Measurements from ENCODE around the gene TMEM156.

Gene TMEM156, protein sequence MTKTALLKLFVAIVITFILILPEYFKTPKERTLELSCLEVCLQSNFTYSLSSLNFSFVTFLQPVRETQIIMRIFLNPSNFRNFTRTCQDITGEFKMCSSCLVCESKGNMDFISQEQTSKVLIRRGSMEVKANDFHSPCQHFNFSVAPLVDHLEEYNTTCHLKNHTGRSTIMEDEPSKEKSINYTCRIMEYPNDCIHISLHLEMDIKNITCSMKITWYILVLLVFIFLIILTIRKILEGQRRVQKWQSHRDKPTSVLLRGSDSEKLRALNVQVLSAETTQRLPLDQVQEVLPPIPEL

DNA sequence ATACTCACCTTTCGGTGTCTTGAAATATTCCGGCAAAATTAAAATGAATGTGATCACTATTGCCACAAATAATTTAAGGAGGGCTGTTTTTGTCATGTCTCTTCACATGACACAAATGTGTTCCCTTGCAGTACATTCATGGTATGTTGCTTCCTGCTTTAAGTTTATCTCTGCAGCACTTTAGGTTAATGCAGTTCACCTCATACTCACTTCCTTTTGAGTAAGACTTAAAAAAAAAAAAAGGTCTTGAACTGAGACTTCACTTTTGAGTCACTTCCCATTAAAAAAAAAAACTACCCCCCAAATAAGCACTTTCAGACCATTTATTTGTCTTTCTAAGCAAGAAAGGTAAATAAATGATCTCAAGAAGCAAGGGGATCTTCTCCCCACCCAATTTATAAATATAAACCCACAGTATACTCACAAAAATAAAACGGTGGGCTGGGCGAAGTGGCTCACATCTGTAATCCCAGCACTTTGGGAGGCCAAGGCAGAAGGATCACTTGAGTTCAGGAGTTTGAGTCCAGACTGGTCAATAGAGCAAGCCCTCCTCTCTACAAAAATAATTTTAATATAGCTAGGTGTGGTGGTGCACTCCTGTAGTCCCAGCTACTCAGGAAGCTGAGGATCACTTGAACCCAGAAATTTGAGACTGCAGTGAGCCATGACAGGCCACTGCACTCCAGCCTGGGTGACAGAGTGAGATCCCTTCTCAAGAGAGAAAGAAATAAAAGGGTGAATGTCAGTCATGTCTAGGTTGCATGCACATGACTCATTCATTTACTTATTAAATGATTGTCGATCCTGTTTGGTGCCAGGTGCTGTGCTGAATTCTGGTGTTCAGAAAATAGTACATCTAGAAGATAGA, at the start of gene TMEM156:
Gene TMEM156, minus strand, starts transcription at position 192 of the 868 bp plus-strand sequence. Its CDS starts 96 bp downstream, at position 96.
- H3K4me3 ChIP-seq (ENCODE audit: low read length), result no peak within 1 kb of the TSS
- TF ChIP-seq, protein P1, sequence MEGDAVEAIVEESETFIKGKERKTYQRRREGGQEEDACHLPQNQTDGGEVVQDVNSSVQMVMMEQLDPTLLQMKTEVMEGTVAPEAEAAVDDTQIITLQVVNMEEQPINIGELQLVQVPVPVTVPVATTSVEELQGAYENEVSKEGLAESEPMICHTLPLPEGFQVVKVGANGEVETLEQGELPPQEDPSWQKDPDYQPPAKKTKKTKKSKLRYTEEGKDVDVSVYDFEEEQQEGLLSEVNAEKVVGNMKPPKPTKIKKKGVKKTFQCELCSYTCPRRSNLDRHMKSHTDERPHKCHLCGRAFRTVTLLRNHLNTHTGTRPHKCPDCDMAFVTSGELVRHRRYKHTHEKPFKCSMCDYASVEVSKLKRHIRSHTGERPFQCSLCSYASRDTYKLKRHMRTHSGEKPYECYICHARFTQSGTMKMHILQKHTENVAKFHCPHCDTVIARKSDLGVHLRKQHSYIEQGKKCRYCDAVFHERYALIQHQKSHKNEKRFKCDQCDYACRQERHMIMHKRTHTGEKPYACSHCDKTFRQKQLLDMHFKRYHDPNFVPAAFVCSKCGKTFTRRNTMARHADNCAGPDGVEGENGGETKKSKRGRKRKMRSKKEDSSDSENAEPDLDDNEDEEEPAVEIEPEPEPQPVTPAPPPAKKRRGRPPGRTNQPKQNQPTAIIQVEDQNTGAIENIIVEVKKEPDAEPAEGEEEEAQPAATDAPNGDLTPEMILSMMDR (conservative IDR thresholded peaks at IDR 0.05; ENCODE audit: low read length), result no peak
- no peak for DNase-seq (ENCODE audit: low read depth)

DNA sequence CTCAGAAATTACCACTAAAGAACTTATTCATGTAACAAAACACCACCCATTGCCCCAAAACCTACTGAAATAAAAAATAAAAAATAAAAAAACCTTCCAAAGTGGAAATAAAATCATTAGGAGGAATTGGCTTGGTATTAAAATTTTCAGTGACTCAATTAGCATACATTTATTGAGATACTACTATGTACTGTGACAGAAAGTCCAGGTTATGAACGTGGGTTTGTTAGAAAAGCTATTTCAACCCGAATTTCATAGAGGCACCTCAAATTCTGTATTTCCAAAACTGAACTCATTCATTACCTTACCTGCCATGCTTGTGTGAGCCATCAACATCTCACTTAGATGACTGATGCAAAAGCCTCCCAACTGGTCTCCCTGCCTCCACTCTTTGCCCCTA, 46.6 kb upstream of the TMEM156 start:
- no peak for DNase-seq (ENCODE audit: low read depth)
- TF ChIP-seq, protein P1 (conservative IDR thresholded peaks at IDR 0.05; ENCODE audit: low read length), result no peak
- H3K4me3 ChIP-seq (ENCODE audit: low read length), result no peak overlapping the region

DNA sequence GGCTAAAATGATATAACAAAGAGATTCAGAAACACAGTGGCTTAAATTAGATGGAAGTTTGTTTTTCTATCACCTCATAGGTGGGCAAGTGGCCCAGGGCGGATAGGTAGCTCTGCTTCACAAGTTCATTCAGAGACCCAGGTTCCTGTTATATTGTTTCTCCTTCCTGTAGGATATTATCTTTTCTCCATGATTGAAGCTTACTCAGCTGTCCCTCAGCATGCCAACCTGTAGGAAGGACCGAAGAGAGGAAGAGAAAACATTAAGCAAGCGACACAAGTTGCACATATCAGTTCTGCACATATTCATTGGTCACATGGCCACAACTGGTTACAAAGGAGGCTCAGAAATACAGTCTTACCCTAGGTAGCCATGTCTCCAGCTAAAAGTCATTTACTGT, 36.7 kb upstream of the TMEM156 start:
- H3K4me3 ChIP-seq (ENCODE audit: low read length), result no peak overlapping the region
- DNase-seq (ENCODE audit: low read depth), result no peak
- TF ChIP-seq, protein P1 (conservative IDR thresholded peaks at IDR 0.05; ENCODE audit: low read length), result no peak

DNA sequence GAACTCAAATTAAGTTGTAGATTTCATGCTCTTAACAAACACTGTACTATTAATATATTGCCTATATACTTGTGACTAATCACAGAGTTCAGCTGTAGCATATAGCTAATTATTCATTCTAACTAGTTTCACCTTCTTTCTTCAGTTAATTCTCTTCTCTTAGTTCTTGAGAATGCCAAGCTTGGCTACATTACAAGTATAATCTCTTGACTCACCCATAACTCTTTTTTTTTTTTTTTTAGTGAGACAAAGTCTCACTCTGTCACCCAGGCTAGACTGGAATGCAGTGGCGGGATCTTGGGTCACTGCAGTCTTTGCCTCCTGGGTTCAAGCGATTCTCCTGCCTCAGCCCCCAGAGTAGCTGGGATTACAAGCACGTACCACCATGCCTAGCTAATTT, 35.2 kb upstream of the TMEM156 start:
- TF ChIP-seq, protein P1 (conservative IDR thresholded peaks at IDR 0.05; ENCODE audit: low read length), result no peak
- DNase-seq (ENCODE audit: low read depth), result no peak
- no peak overlapping the region for H3K4me3 ChIP-seq (ENCODE audit: low read length)

DNA sequence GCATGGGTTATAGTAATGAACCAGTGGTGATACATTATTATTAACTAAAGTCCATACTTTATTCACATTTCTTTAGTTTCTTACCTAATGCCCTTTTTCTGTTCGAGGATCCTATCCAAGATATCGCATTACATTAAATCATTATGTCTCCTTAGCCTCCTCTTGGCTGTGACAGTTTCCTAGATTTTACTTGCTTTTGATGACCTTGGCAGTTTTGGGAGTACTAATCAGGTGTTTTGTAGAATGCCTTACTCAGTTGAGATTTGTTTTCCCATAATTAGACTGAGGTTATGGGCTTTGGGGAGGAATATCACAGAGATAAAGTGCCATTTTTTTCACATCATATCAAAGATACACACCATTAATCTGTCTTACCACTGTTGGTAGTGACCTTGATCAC, 34.8 kb upstream of the TMEM156 start:
- no peak overlapping the region for H3K4me3 ChIP-seq (ENCODE audit: low read length)
- no peak for DNase-seq (ENCODE audit: low read depth)
- TF ChIP-seq, protein P1 (conservative IDR thresholded peaks at IDR 0.05; ENCODE audit: low read length), result no peak

DNA sequence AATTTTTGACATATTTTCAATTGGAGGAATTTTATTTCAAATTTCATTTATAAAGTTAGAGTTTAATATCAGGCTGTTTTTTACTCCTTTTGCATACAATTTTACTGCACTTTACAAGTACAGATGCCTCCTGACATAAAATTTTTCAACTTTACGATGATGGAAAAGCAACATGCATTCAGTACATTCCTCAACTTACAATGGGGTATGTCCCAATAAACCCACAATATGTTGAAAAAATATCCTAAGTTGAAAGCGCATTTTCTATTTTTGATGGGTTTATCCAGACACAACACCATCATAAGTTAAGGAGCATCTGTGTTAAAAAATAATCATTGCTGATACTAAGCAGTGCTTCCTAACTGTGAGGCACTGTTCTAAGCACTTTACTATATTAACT, 34.2 kb upstream of the TMEM156 start:
- DNase-seq (ENCODE audit: low read depth), result no peak
- H3K4me3 ChIP-seq (ENCODE audit: low read length), result no peak overlapping the region
- TF ChIP-seq, protein P1 (conservative IDR thresholded peaks at IDR 0.05; ENCODE audit: low read length), result no peak

All from AG10803 (cell line).